Prostate gland (tissue), 2 donors: ENCODE data around the gene GLRX5. TPM values are rescaled to one million over a fixed set of nuclear protein-coding genes. Genes with fewer than 3 reads are reported as not detected.

Experiments
- DNase-seq: peaks from one replicate; pipeline ENCODE4 v3.0.0-alpha.2; 2019; ENCODE audit warnings: low spot score
- H3K27ac ChIP-seq, 2 donors: fragments of 200-600 bp; sonication (generic); 2 replicates each; pipeline ENCODE4 v1.5.1; 2017 to 2019
- H3K27me3 ChIP-seq: fragments of 200-600 bp; sonication (generic); replicated peaks from 2 replicates; pipeline ENCODE4 v1.5.1; 2019; ENCODE audit not compliant: insufficient read depth
- H3K36me3 ChIP-seq, 2 donors: fragments of 200-600 bp; sonication (generic); 1 replicate in 1 of 2; 2 replicates in 1 of 2; pipeline versions ENCODE4 v1.5.1 to v1.8.1; 2017 to 2019
- H3K4me1 ChIP-seq: fragments of 200-600 bp; sonication (generic); replicated peaks from 2 replicates; pipeline ENCODE4 v1.5.1; 2019
- H3K4me3 ChIP-seq, 2 donors: fragments of 200-600 bp; sonication (generic); 2 replicates each; pipeline ENCODE4 v1.5.1; 2017 to 2019
- H3K9me3 ChIP-seq: fragments of 200-600 bp; sonication (generic); 2 replicates; pipeline ENCODE4 v1.5.1; 2017
- POLR2A ChIP-seq: fragments of 450-650 bp; IDR thresholded peaks from one replicate; pipeline ENCODE4 v1.6.1; 2016; ENCODE audit warnings: antibody characterized with exemption, mild to moderate bottlenecking
- POLR2AphosphoS5 ChIP-seq: sonication (generic); formaldehyde crosslinking; IDR thresholded peaks from one replicate; pipeline ENCODE4 v1.6.1; 2017; ENCODE audit warnings: antibody characterized with exemption
- WGBS: methylation state at CpG from one replicate; pipeline ENCODE4 v1.1.5; 2018; 5-methylcytosine and 5-hydroxymethylcytosine counted together
- intact Hi-C: fragments of 100-400 bp; cut with DNase I; formaldehyde crosslinking; loops from one replicate; pipeline ENCODE4 v1.14.2; 2022
- total RNA-seq, 2 donors: library from RNA; depleted of rRNA; stranded (reverse); fragments of >200 nt; gene quantifications; one replicate each; pipeline ENCODE4 v1.1.0, GENCODE V29; 2016
- TF ChIP-seq, protein P1 (sequence below), 4 experiments: fragments of 200-600 bp in 2 of 4; fragments of 450-650 bp in 2 of 4; sonication (generic) in 2 of 4; IDR thresholded peaks; 1 replicate in 3 of 4; 2 replicates in 1 of 4; pipeline ENCODE4 v1.5.1; 2016 to 2019; ENCODE audit warnings: antibody characterized with exemption in 4 of 4, mild to moderate bottlenecking in 2 of 4, moderate library complexity in 2 of 4

Gene GLRX5
- total RNA-seq, 2 donors from 2014 or later = 56.2 to 93.0 TPM

DNA sequence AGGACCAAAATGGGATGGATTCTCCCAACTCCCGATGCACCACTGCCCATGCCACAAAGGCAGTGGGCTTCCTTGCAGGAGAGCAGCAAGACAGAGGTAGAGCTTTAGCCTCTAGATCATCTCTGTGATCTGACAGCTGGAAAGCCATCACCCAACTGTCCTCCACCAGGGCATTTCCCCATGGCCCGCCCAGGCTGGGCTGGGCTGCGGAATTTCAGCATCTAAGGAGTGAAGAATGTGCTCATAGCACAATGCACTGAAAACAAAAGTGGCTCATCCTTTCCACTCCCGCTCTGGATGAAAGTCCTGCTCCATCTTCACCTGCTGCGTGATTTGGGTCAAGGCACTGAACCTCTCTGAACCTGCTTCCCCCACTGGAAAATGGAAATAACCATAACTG is 24.0 kb upstream of the GLRX5 start:
- no peaks in the 10 kb centered on the region for H3K36me3 ChIP-seq
- TF ChIP-seq POLR2AphosphoS5 (no peak), POLR2A (no peak)
- TF ChIP-seq, protein P1, sequence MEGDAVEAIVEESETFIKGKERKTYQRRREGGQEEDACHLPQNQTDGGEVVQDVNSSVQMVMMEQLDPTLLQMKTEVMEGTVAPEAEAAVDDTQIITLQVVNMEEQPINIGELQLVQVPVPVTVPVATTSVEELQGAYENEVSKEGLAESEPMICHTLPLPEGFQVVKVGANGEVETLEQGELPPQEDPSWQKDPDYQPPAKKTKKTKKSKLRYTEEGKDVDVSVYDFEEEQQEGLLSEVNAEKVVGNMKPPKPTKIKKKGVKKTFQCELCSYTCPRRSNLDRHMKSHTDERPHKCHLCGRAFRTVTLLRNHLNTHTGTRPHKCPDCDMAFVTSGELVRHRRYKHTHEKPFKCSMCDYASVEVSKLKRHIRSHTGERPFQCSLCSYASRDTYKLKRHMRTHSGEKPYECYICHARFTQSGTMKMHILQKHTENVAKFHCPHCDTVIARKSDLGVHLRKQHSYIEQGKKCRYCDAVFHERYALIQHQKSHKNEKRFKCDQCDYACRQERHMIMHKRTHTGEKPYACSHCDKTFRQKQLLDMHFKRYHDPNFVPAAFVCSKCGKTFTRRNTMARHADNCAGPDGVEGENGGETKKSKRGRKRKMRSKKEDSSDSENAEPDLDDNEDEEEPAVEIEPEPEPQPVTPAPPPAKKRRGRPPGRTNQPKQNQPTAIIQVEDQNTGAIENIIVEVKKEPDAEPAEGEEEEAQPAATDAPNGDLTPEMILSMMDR (IDR thresholded peaks at IDR 0.05) = no peak
- no peaks in the 10 kb centered on the region for H3K9me3 ChIP-seq
- intact Hi-C loops = no loop called here
- peaks cover 4% of the 10 kb centered on the region for H3K4me1 ChIP-seq
- no peak overlapping the region for H3K27ac ChIP-seq
- 86% methylated on average over 5 of the region's 5 CpGs for WGBS
- H3K4me3 ChIP-seq = no peak overlapping the region
- no peaks in the 10 kb centered on the region for H3K27me3 ChIP-seq
- DNase-seq = no peak

DNA sequence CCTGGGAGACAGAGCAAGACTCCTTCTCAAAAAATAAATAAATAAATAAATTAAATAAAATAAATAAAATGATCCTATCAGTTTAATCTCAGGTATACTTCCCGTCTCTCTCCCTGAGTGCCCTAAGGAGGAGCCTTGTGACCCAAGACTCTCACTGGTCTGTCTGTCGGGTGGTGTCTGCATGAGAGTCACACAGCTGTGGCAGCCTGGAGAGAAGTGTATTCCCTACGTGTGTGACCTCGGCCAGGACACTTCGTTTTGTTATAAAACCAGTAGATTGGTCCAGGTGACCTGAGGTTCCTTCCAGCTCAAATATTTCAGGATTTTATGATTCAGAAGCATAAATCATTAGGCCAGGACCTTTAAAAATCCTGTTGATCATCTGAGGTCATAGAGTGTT is 23.2 kb upstream of the GLRX5 start:
- H3K27me3 ChIP-seq = no peaks in the 10 kb centered on the region
- H3K27ac ChIP-seq = no peak overlapping the region
- peaks cover 4% of the 10 kb centered on the region for H3K4me1 ChIP-seq
- intact Hi-C loops = no loop called here
- no peaks in the 10 kb centered on the region for H3K9me3 ChIP-seq
- no peaks in the 10 kb centered on the region for H3K36me3 ChIP-seq
- TF ChIP-seq, protein P1 (IDR thresholded peaks at IDR 0.05) = no peak
- DNase-seq = no peak
- H3K4me3 ChIP-seq = no peak overlapping the region
- WGBS = 68% methylated on average over 5 of the region's 5 CpGs

DNA sequence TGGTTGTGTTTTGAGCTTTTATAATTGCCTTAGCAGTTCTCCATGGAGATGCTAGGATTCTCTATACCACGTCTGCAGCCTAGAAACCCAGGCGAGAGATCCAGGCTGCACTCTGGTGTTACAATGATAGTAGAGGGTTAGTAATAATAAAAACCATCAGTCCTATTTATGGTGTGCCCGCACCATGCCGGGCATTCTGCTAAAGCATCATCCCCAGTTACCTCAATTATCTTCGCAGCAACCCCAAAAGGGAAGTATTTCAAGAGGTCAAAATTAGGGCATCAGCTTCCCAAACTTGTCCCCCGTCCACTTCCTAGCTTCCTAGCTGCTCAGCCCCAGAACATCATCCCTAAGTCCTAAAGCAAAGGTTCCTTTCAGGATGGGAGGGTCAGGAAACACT is 21.6 kb upstream of the GLRX5 start:
- 72% methylated on average over 6 of the region's 6 CpGs for WGBS
- Histone ChIP-seq H3K4me3 (no peak overlapping the region), H3K27ac (no peak overlapping the region), H3K4me1 (peaks cover 4% of the 10 kb centered on the region), H3K27me3 (no peaks in the 10 kb centered on the region), H3K9me3 (no peaks in the 10 kb centered on the region), H3K36me3 (no peaks in the 10 kb centered on the region)
- TF ChIP-seq POLR2A (no peak), POLR2AphosphoS5 (no peak)
- TF ChIP-seq, protein P1 (IDR thresholded peaks at IDR 0.05) = no peak
- DNase-seq = no peak
- intact Hi-C loops = no loop called here

DNA sequence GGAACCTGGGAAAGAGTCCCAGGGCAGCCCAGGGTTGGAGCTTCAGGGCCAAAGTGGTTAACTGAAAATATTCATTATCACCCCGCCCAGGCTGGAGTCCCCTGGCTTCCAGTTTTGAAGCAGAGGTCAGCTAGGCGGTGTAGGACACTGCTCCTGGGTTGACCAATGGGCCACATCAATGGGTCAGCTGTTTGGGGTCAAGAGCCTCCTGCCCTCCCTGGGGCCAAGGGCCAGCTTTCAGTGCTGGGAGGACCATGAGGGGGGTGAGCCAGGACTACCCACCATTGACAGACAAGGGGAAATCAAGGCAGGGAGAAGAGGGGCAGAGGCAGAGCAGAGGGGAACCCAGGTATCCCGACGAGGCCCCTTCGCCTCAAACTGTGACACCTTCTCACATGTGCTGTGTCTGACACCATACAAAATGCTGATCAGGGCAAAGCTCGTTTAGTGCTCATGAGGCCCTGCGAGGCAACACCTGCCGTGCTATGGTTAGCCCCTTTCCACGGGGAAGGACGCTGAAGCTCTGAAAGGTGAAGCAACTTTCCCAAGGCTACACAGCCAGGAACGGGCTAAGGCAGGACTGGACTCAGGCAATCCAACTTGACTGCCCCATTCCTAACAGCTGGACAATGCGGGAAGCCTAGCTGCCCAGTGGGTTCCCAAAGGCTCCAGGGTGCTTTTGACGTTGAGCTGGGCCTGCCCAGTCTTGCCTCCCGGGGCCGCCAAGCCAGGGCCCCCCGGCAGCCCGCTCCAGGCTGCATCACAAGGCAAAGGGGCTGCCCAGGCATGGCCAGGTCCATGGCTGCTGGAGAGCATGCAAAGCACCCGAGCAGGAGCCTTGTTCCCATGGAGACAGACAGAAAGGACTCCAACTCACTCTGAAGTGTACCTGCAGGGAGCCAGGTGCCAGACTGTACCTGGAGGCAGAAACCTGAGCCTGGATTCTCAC is 20.4 kb upstream of the GLRX5 start:
- H3K27me3 ChIP-seq = no peaks in the 10 kb centered on the region
- no peaks in the 10 kb centered on the region for H3K36me3 ChIP-seq
- TF ChIP-seq POLR2AphosphoS5 (no peak), POLR2A (no peak)
- TF ChIP-seq, protein P1 (IDR thresholded peaks at IDR 0.05) = no peak
- WGBS = 54% methylated on average over 17 of the region's 18 CpGs
- no peak overlapping the region for H3K4me3 ChIP-seq
- H3K27ac ChIP-seq = no peak overlapping the region
- H3K4me1 ChIP-seq = peaks cover 4% of the 10 kb centered on the region
- H3K9me3 ChIP-seq = no peaks in the 10 kb centered on the region
- intact Hi-C loops = no loop called here
- DNase-seq = no peak

DNA sequence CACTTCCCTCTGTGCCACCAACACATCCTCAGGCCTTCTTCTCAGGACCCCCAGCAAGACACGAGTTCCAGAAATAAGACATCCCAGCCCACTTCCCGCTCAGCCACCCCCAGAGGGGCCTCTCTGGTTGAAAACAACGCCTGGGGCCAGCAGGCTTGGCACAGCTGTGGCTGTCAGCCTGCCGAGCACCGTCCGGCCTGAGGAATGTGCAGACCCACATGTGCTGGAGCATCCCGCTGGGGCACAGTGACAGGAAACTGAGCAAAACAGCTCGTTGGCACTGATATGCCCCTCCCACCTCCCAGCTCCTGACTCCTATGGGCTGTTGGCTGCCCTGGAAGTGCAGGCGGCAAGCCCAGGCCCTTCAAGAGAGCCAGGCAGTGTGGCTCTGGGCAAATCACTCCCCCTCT is 19.8 kb upstream of the GLRX5 start:
- Histone ChIP-seq H3K9me3 (no peaks in the 10 kb centered on the region), H3K27ac (peak overlapping the region in 1 of 2 donors; percentile 66), H3K4me1 (peaks cover 4% of the 10 kb centered on the region), H3K27me3 (no peaks in the 10 kb centered on the region), H3K36me3 (no peaks in the 10 kb centered on the region), H3K4me3 (no peak overlapping the region)
- intact Hi-C loops = no loop called here
- WGBS = 8% methylated on average over 9 of the region's 9 CpGs
- no peak for DNase-seq
- no peak for TF ChIP-seq POLR2AphosphoS5
- TF ChIP-seq POLR2A = no peak
- TF ChIP-seq, protein P1 (IDR thresholded peaks at IDR 0.05) = no peak
